Gastrocnemius medialis (tissue), 4 donors: ENCODE measurements around the gene SPEG. TPM values are rescaled to one million over a fixed set of nuclear protein-coding genes. Genes with fewer than 3 reads are reported as not detected.

Source experiments
- ATAC-seq, 2 donors: fragments of 150-250 bp; one replicate each; pipeline ENCODE4 v1.9.1; 2016
- DNase-seq, 2 donors: peaks; one replicate each; pipeline ENCODE4 v3.0.0-alpha.2; 2019
- H3K27ac ChIP-seq, 4 donors: fragments of 200-600 bp; sonication (generic); 1 replicate in 1 of 4; 2 replicates in 3 of 4; pipeline ENCODE4 v1.5.1; 2016 to 2018; ENCODE audit warnings: mild to moderate bottlenecking in 2 of 4, moderate library complexity in 1 of 4
- H3K27me3 ChIP-seq, 3 donors: fragments of 200-600 bp; sonication (generic) in 2 of 3; 1 replicate in 1 of 3; 2 replicates in 2 of 3; pipeline versions ENCODE4 v1.5.1 to v1.6.0; 2016 to 2019; ENCODE audit warnings: mild to moderate bottlenecking in 1 of 3, moderate library complexity in 1 of 3
- H3K36me3 ChIP-seq, 2 donors: fragments of 200-600 bp; sonication (generic) in 1 of 2; one replicate each; pipeline ENCODE4 v1.5.1; 2017 to 2018
- H3K4me1 ChIP-seq, 2 donors: fragments of 200-600 bp; sonication (generic) in 1 of 2; one replicate each; pipeline ENCODE4 v1.5.1; 2016 to 2017; ENCODE audit warnings: mild to moderate bottlenecking in 2 of 2
- H3K4me3 ChIP-seq, 4 donors: fragments of 200-600 bp; sonication (generic) in 3 of 4; 1 replicate in 1 of 4; 2 replicates in 3 of 4; pipeline ENCODE4 v1.5.1; 2016 to 2019; ENCODE audit warnings: mild to moderate bottlenecking in 2 of 4
- H3K9me3 ChIP-seq, 3 donors: fragments of 200-600 bp; sonication (generic) in 2 of 3; 1 replicate in 1 of 3; 2 replicates in 2 of 3; pipeline ENCODE4 v1.5.1; 2016 to 2019
- CTCF ChIP-seq, 5 experiments: fragments of 450-650 bp in 3 of 5; fragments of 200-600 bp in 2 of 5; sonication (generic) in 2 of 5; IDR thresholded peaks in 4 of 5; conservative IDR thresholded peaks in 1 of 5; 1 replicate in 4 of 5; 2 replicates in 1 of 5; pipeline ENCODE4 v1.5.1; 2016 to 2019; ENCODE audit warnings: antibody characterized with exemption in 5 of 5, mild to moderate bottlenecking in 3 of 5, moderate library complexity in 3 of 5
- POLR2A ChIP-seq, 2 donors: fragments of 450-650 bp; IDR thresholded peaks; one replicate each; pipeline ENCODE4 v1.6.1; 2017; ENCODE audit warnings: antibody characterized with exemption in 2 of 2, mild to moderate bottlenecking in 2 of 2, moderate library complexity in 2 of 2
- in situ Hi-C, 4 donors: fragments of 200-750 bp; cut with MboI; loops; one replicate each; pipeline versions ENCODE4 v1.15.0 to v1.8.0; 2017; ENCODE audit warnings: low sequenced_read_pairs in 4 of 4
- intact Hi-C: fragments of 100-400 bp; cut with DNase I; formaldehyde crosslinking; loops from one replicate; pipeline ENCODE4 v1.15.1; 2023; ENCODE audit warnings: low total_unique reads
- total RNA-seq, 4 donors: library from RNA; depleted of rRNA; stranded (reverse); fragments of >200 nt; gene quantifications; one replicate each; pipeline versions ENCODE4 v1.1.0 to v1.2.3, GENCODE V29; 2016

The SPEG gene
- total RNA-seq, 4 donors from 2014 or later, result 104 to 387 (median 222) TPM

GRCh38 chr2:219410390-219410789 lies 24.3 kb upstream of the SPEG start:
- Histone ChIP-seq H3K36me3 (no peaks in the 10 kb centered on the region), H3K9me3 (no peaks in the 10 kb centered on the region), H3K4me1 (peaks cover 15 to 39% of the 10 kb centered on the region in 2 donors), H3K4me3 (no peak overlapping the region), H3K27me3 (no peaks in the 10 kb centered on the region), H3K27ac (peak overlapping the region in 1 of 4 donors; percentile 63)
- in situ Hi-C loops, result no loop called here
- ATAC-seq (no peak), DNase-seq (no peak)
- intact Hi-C loops, result no loop called here
- TF ChIP-seq CTCF (IDR thresholded peaks at IDR 0.05 in 4 of 5, conservative IDR thresholded peaks at IDR 0.05 in 1 of 5) (no peak), POLR2A (IDR thresholded peaks at IDR 0.05) (no peak)

GRCh38 chr2:219414857-219415256 lies 19.8 kb upstream of the SPEG start:
- intact Hi-C loops (no loop called here), in situ Hi-C loops (no loop called here)
- ATAC-seq, result no peak
- Histone ChIP-seq H3K4me1 (peaks cover 34 to 36% of the 10 kb centered on the region in 2 donors), H3K9me3 (no peaks in the 10 kb centered on the region), H3K27me3 (no peaks in the 10 kb centered on the region), H3K27ac (peak overlapping the region; percentile 95 to 100 (median 98)), H3K36me3 (no peaks in the 10 kb centered on the region), H3K4me3 (no peak overlapping the region)
- TF ChIP-seq POLR2A (IDR thresholded peaks at IDR 0.05) (no peak), CTCF (IDR thresholded peaks at IDR 0.05 in 4 of 5, conservative IDR thresholded peaks at IDR 0.05 in 1 of 5) (no peak)
- no peak for DNase-seq

GRCh38 chr2:219415580-219416234 lies 18.9 kb upstream of the SPEG start:
- TF ChIP-seq CTCF (IDR thresholded peaks at IDR 0.05 in 4 of 5, conservative IDR thresholded peaks at IDR 0.05 in 1 of 5) (no peak), POLR2A (IDR thresholded peaks at IDR 0.05) (no peak)
- DNase-seq (no peak), ATAC-seq (no peak)
- Histone ChIP-seq H3K9me3 (no peaks in the 10 kb centered on the region), H3K36me3 (peaks cover 0 to 8% of the 10 kb centered on the region in 2 donors), H3K27me3 (no peaks in the 10 kb centered on the region), H3K4me3 (no peak overlapping the region), H3K4me1 (peaks cover 35 to 40% of the 10 kb centered on the region in 2 donors), H3K27ac (peak overlapping the region; percentile 95 to 100 (median 98))
- in situ Hi-C loops (no loop called here), intact Hi-C loops (no loop called here)

GRCh38 chr2:219416235-219416602 lies 18.4 kb upstream of the SPEG start:
- TF ChIP-seq CTCF (IDR thresholded peaks at IDR 0.05 in 4 of 5, conservative IDR thresholded peaks at IDR 0.05 in 1 of 5) (no peak), POLR2A (IDR thresholded peaks at IDR 0.05) (no peak)
- Histone ChIP-seq H3K36me3 (peaks cover 0 to 12% of the 10 kb centered on the region in 2 donors), H3K4me3 (no peak overlapping the region), H3K9me3 (no peaks in the 10 kb centered on the region), H3K27me3 (no peaks in the 10 kb centered on the region), H3K4me1 (peaks cover 37 to 45% of the 10 kb centered on the region in 2 donors), H3K27ac (peak overlapping the region; percentile 95 to 100 (median 98))
- in situ Hi-C loops (no loop called here), intact Hi-C loops (no loop called here)
- ATAC-seq (no peak), DNase-seq (no peak)
